Measurements from ENCODE around the gene ECE2. TPM values are rescaled to one million over a fixed set of nuclear protein-coding genes. Genes with fewer than 3 reads are reported as not detected.
A peak's percentile ranks its signal among the peaks of the same experiment; 100 is the strongest.

ECE2 gene
- total RNA-seq, 1 donor from 2014 or later: not detected

DNA sequence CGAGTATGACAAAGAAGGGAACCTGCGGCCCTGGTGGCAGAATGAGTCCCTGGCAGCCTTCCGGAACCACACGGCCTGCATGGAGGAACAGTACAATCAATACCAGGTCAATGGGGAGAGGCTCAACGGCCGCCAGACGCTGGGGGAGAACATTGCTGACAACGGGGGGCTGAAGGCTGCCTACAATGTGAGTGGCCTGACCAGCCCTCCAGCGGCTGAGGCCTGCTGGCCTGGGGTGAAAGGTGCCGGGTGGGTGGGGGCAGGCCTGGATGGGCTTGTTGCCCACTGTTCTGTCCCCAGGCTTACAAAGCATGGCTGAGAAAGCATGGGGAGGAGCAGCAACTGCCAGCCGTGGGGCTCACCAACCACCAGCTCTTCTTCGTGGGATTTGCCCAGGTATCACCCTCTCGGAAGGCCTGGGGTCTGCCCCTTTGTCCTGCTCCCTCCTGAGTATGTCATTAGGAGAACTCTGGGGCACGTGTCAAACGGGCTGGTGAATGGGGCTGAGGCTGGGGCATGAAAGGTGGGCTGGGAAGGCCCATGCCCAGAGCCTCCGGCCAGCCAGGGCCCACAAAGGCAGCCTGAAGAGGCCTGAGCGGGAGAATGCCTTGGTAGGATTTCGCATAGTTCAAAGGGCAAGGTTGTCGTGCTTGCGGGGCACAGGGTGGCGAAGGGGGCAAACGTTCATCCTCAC, 15.4 kb downstream of the ECE2 start:
- Histone ChIP-seq H3K4me3 (no peak overlapping the region), H3K27ac (replicated peaks) (no peak overlapping the region), H3K27me3 (ENCODE audit: low read depth) (peaks cover 47% of the 10 kb centered on the region), H3K36me3 (no peaks in the 10 kb centered on the region), H3K4me1 (no peaks in the 10 kb centered on the region), H3K9me3 (replicated peaks) (no peaks in the 10 kb centered on the region)
- DNase-seq: no peak
- TF ChIP-seq, protein P1, sequence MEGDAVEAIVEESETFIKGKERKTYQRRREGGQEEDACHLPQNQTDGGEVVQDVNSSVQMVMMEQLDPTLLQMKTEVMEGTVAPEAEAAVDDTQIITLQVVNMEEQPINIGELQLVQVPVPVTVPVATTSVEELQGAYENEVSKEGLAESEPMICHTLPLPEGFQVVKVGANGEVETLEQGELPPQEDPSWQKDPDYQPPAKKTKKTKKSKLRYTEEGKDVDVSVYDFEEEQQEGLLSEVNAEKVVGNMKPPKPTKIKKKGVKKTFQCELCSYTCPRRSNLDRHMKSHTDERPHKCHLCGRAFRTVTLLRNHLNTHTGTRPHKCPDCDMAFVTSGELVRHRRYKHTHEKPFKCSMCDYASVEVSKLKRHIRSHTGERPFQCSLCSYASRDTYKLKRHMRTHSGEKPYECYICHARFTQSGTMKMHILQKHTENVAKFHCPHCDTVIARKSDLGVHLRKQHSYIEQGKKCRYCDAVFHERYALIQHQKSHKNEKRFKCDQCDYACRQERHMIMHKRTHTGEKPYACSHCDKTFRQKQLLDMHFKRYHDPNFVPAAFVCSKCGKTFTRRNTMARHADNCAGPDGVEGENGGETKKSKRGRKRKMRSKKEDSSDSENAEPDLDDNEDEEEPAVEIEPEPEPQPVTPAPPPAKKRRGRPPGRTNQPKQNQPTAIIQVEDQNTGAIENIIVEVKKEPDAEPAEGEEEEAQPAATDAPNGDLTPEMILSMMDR (IDR thresholded peaks at IDR 0.05; ENCODE audit: borderline replicate concordance): no peak
- intact Hi-C loops (cut with micrococcal nuclease): no loop called here

DNA sequence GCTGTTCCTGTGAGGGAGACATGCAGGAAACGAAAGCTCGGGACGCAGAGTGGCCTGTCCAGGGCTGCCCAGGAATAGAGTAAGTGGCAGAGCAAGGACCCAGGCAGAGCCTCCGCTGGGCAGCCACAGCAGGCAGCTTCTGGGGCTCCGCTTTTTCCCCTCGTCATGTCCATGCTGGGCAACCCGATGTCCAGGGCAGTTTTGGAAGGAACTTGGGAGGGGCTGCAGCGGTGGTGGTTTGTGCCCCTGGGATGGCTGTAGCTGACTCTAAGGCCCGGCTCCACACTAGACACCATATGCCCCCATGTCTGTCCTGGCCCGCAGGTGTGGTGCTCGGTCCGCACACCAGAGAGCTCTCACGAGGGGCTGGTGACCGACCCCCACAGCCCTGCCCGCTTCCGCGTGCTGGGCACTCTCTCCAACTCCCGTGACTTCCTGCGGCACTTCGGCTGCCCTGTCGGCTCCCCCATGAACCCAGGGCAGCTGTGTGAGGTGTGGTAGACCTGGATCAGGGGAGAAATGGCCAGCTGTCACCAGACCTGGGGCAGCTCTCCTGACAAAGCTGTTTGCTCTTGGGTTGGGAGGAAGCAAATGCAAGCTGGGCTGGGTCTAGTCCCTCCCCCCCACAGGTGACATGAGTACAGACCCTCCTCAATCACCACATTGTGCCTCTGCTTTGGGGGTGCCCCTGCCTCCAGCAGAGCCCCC, 16.1 kb downstream of the ECE2 start:
- Histone ChIP-seq H3K4me1 (no peaks in the 10 kb centered on the region), H3K9me3 (replicated peaks) (no peaks in the 10 kb centered on the region), H3K4me3 (no peak overlapping the region), H3K27me3 (ENCODE audit: low read depth) (peaks cover 42% of the 10 kb centered on the region), H3K36me3 (no peaks in the 10 kb centered on the region), H3K27ac (replicated peaks) (no peak overlapping the region)
- intact Hi-C loops (cut with micrococcal nuclease): no loop called here
- no peak for DNase-seq
- TF ChIP-seq, protein P1 (IDR thresholded peaks at IDR 0.05; ENCODE audit: borderline replicate concordance): no peak

DNA sequence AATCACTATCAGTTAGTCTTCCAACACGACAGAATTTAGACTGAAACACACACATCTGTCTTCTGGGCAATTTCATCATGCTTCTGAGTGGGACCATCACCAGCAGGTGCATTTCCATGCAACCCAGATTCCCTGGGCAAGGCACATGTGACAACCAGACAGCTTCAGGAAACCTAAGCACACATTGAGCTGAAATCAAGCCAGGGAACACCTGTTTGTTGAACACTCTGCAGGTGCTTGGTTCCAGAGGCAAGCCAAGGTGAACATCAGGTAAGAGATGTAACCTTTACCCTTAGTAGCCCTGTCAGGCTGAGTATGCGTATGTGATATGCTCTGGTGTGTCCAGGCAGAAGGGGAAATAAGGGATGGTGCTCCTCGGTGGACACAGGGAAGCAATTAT, 19.9 kb downstream of the ECE2 start:
- Histone ChIP-seq H3K36me3 (peaks cover 7% of the 10 kb centered on the region), H3K27me3 (ENCODE audit: low read depth) (peaks cover 20% of the 10 kb centered on the region), H3K4me1 (peaks cover 21% of the 10 kb centered on the region), H3K4me3 (no peak overlapping the region), H3K27ac (replicated peaks) (no peak overlapping the region), H3K9me3 (replicated peaks) (no peaks in the 10 kb centered on the region)
- DNase-seq: no peak
- TF ChIP-seq, protein P1 (IDR thresholded peaks at IDR 0.05; ENCODE audit: borderline replicate concordance): no peak
- intact Hi-C loops (cut with micrococcal nuclease): no loop called here

DNA sequence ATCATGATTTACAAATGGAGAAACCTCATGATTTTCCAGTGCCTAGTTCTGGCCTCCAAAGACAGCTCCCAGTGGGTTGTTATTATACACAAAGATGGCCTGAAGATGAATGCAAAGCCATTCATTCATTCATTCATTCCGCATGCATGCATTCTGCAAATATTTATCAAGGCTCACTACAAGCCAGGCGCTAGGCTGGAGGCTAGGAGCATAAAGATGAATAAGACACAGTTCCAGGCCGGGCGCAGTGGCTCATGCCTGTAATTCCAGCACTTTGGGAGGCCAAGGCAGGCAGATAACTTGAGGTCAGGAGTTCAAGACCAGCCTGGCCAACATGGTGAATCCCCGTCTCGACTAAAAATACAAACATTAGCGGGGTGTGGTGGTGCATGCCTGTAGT, 20.8 kb downstream of the ECE2 start:
- intact Hi-C loops (cut with micrococcal nuclease): no loop called here

DNA sequence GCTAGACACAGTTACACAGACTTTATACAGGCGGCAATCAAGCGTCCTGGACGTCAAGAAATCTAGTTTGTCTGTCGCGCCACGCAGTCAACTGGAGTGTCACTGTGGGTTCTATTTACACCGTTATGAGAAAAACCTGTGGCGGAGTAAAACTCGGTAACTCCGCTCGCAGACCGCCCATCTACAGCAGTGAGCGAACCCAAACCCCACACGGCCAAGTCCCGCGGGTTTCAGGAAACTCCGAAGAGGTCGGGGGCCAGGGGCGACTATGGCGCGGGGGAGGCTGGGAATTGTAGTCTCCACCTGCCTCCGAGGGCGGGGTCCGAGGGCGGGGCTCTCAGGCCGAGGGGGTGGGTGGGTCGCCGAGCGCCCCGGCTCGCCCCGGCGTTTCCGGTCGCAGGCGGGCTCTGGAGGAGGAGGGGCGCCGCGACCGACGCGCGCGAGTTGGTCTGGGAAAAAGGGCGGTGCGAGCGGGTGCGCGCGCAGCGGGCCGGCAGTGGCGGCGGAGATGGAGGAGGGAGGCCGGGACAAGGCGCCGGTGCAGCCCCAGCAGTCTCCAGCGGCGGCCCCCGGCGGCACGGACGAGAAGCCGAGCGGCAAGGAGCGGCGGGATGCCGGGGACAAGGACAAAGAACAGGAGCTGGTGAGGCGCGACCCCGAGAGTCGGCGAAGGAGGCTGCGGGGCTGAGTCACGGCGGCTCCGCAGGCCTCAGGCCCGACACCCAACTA, 23.1 kb downstream of the ECE2 start, which contains the start of gene PSMD2:
TSS of gene PSMD2 (plus strand) at position 483 of the 729 bp plus-strand sequence. CDS start at position 509, 26 bp downstream.
- peak within 1 kb of the TSS; percentile 87 for H3K4me3 ChIP-seq
- DNase-seq: peak; percentile 99
- intact Hi-C loops (cut with micrococcal nuclease): no loop called here
- peak within 1 kb of the TSS; percentile 82 for H3K27ac ChIP-seq (replicated peaks)
- H3K4me1 ChIP-seq: peaks cover 28% of the 10 kb centered on the region
- TF ChIP-seq, protein P1 (IDR thresholded peaks at IDR 0.05; ENCODE audit: borderline replicate concordance): no peak
- H3K36me3 ChIP-seq: peaks cover 39% of the 10 kb centered on the region
- H3K9me3 ChIP-seq (replicated peaks): no peaks in the 10 kb centered on the region
- H3K27me3 ChIP-seq (ENCODE audit: low read depth): no peaks in the 10 kb centered on the region

More for the DNA sequence above, 20.8 kb downstream of the ECE2 start:
- TF ChIP-seq, protein P1 (IDR thresholded peaks at IDR 0.05; ENCODE audit: borderline replicate concordance): no peak
- DNase-seq: no peak
- peaks cover 11% of the 10 kb centered on the region for H3K27me3 ChIP-seq (ENCODE audit: low read depth)
- no peak overlapping the region for H3K4me3 ChIP-seq
- peaks cover 16% of the 10 kb centered on the region for H3K36me3 ChIP-seq
- peaks cover 28% of the 10 kb centered on the region for H3K4me1 ChIP-seq
- no peaks in the 10 kb centered on the region for H3K9me3 ChIP-seq (replicated peaks)
- no peak overlapping the region for H3K27ac ChIP-seq (replicated peaks)

All from left ventricle myocardium inferior (tissue), 1 donor.